Activated T-helper 1 cell treated with anti-CD3 and anti-CD28 coated beads, Interleukin-12 subunit alpha, Interleukin-12 subunit beta, Interleukin-2, Interleukin-4 antibody, amounts not matched to agents 30 ng/mL and 10 ng/mL and 1 ng/mL, durations not matched to agents 14 hours and 24 hours and 36 hours (primary cell): ENCODE results near the gene TBC1D9B. TPM values are rescaled to one million over a fixed set of nuclear protein-coding genes. Genes with fewer than 3 reads are reported as not detected.
"Not testable (repeated sequence)": the region's sequence is repeated elsewhere in the genome, so short reads cannot be mapped to it uniquely, and the experiment has no call there.

Experiments
- DNase-seq: peaks from one replicate; pipeline ENCODE4 v3.0.0; 2021; ENCODE audit warnings: low spot score
- H3K27ac Mint-ChIP-seq: one replicate; pipeline ENCODE4 v1.8.0; 2021; ENCODE audit warnings: mild to moderate bottlenecking, mixed read lengths
- H3K27me3 Mint-ChIP-seq: one replicate; pipeline ENCODE4 v1.8.0; 2022; ENCODE audit warnings: mild to moderate bottlenecking, moderate library complexity, mixed read lengths; ENCODE audit not compliant: insufficient read depth
- H3K36me3 Mint-ChIP-seq: one replicate; pipeline ENCODE4 v1.8.0; 2021; ENCODE audit warnings: low read depth, mixed read lengths
- H3K4me1 Mint-ChIP-seq: one replicate; pipeline ENCODE4 v1.8.0; 2021; ENCODE audit warnings: low read depth, mixed read lengths
- H3K4me3 Mint-ChIP-seq: one replicate; pipeline ENCODE4 v1.8.0; 2021; ENCODE audit warnings: mild to moderate bottlenecking, moderate library complexity, mixed read lengths
- H3K9me3 Mint-ChIP-seq: one replicate; pipeline ENCODE4 v1.8.0; 2021; ENCODE audit warnings: mixed read lengths
- intact Hi-C: fragments of 100-400 bp; cut with micrococcal nuclease; formaldehyde crosslinking; loops from one replicate; pipeline ENCODE4 v1.15.1; 2024
- total RNA-seq: library from RNA; stranded (reverse); gene quantifications from 2 replicates; pipeline ENCODE4 v1.2.3, GENCODE V29; 2022

Gene TBC1D9B
- total RNA-seq, 1 donor from 2014 or later, result 123 TPM

- H3K4me3 Mint-ChIP-seq, result no peak overlapping the region
- no peak overlapping the region for H3K27ac Mint-ChIP-seq
- DNase-seq, result no peak
- no peaks in the 10 kb centered on the region for H3K9me3 Mint-ChIP-seq
- no peaks in the 10 kb centered on the region for H3K4me1 Mint-ChIP-seq
- peaks cover 16% of the 10 kb centered on the region for H3K36me3 Mint-ChIP-seq
- H3K27me3 Mint-ChIP-seq, result no peaks in the 10 kb centered on the region
- intact Hi-C loops, result no loop called here
Measured at GRCh38 chr5:179876610-179876952, 31.1 kb downstream of the TBC1D9B start.

GRCh38 chr5:179875741-179876609 lies 31.7 kb downstream of the TBC1D9B start:
- H3K27ac Mint-ChIP-seq, result no peak overlapping the region
- H3K4me3 Mint-ChIP-seq, result no peak overlapping the region
- DNase-seq, result no peak
- no peaks in the 10 kb centered on the region for H3K4me1 Mint-ChIP-seq
- no peaks in the 10 kb centered on the region for H3K9me3 Mint-ChIP-seq
- H3K36me3 Mint-ChIP-seq, result peaks cover 15% of the 10 kb centered on the region
- intact Hi-C loops, result no loop called here
- no peaks in the 10 kb centered on the region for H3K27me3 Mint-ChIP-seq

GRCh38 chr5:179874536-179875292 lies 33.0 kb downstream of the TBC1D9B start:
- Mint-ChIP-seq H3K4me1 (no peaks in the 10 kb centered on the region), H3K27ac (no peak overlapping the region), H3K36me3 (peaks cover 15% of the 10 kb centered on the region), H3K4me3 (no peak overlapping the region), H3K27me3 (no peaks in the 10 kb centered on the region), H3K9me3 (no peaks in the 10 kb centered on the region)
- no peak for DNase-seq
- intact Hi-C loops, result no loop called here

- H3K9me3 Mint-ChIP-seq, result no peaks in the 10 kb centered on the region
- peaks cover 15% of the 10 kb centered on the region for H3K36me3 Mint-ChIP-seq
- H3K4me1 Mint-ChIP-seq, result no peaks in the 10 kb centered on the region
- intact Hi-C loops, result no loop called here
- H3K27ac Mint-ChIP-seq, result no peak overlapping the region
- DNase-seq, result no peak
- H3K27me3 Mint-ChIP-seq, result no peaks in the 10 kb centered on the region
- H3K4me3 Mint-ChIP-seq, result no peak overlapping the region
Measured at GRCh38 chr5:179874136-179874535, 33.6 kb downstream of the TBC1D9B start.

- peaks cover 15% of the 10 kb centered on the region for H3K36me3 Mint-ChIP-seq
- H3K4me1 Mint-ChIP-seq, result no peaks in the 10 kb centered on the region
- H3K4me3 Mint-ChIP-seq, result no peak overlapping the region
- no peaks in the 10 kb centered on the region for H3K27me3 Mint-ChIP-seq
- intact Hi-C loops, result no loop called here
- H3K27ac Mint-ChIP-seq, result no peak overlapping the region
- H3K9me3 Mint-ChIP-seq, result no peaks in the 10 kb centered on the region
- no peak for DNase-seq
Measured at GRCh38 chr5:179873588-179874110, 34.0 kb downstream of the TBC1D9B start.

GRCh38 chr5:179872828-179873575 lies 34.7 kb downstream of the TBC1D9B start:
- Mint-ChIP-seq H3K4me1 (no peaks in the 10 kb centered on the region), H3K36me3 (peaks cover 14% of the 10 kb centered on the region), H3K27me3 (no peaks in the 10 kb centered on the region), H3K4me3 (no peak overlapping the region), H3K27ac (no peak overlapping the region), H3K9me3 (no peaks in the 10 kb centered on the region)
- intact Hi-C loops, result no loop called here
- no peak for DNase-seq

DNA sequence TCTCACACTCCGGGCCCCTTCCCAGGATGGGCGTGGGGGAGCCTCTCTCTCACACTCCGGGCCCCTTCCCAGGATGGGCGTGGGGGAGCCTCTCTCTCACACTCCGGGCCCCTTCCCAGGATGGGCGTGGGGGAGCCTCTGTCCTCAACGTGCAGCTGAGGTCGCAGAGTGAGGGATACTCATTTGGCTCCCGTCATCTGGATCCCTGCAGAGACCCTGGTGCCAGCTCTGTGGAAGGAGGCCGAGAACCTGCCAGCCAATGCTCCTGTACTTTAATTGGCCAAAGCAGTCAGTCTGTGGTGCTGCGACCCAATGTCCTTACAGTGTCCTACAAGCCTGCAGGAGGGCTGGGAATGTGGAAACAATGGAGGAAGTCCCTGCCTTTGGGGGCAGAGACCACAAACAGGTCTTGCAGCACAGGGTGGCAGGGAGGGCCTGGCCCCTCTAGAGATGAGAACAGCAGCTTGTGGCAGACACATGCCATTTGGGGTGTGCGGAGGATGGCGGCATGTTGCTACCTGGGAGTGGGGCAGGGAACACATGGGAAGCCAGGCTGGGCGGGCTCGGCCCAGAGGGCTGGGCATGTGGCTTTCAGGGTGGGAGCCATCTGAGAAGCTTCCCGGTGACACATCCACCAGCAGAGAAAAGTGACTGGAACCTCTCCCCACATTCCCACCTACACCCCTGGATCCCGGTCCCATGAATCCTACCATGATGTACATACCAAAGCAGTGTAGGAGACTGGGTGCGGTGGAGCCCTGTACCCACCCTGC lies 35.5 kb downstream of the TBC1D9B start:
- intact Hi-C loops, result no loop called here
- DNase-seq, result no peak
- Mint-ChIP-seq H3K4me3 (no peak overlapping the region), H3K27me3 (no peaks in the 10 kb centered on the region), H3K4me1 (no peaks in the 10 kb centered on the region), H3K36me3 (peaks cover 9% of the 10 kb centered on the region), H3K9me3 (no peaks in the 10 kb centered on the region), H3K27ac (no peak overlapping the region)

DNA sequence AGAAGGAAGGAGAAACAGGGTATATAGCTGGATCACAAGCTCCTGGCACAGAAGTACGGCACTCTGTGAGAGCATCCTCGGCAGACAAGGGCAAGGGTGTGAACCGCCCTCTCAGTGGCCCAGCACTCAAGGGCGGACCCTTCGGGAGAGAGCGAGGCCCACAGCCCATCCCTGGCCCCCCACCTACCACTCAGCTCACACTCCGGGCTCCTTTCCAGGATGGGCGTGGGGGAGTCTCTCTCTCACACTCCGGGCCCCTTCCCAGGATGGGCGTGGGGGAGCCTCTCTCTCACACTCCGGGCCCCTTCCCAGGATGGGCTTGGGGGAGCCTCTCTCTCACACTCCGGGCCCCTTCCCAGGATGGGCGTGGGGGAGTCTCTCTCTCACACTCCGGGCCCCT lies 36.2 kb downstream of the TBC1D9B start:
- H3K9me3 Mint-ChIP-seq, intact Hi-C loops: not testable (repeated sequence)

GRCh38 chr5:179870952-179871351 lies 36.7 kb downstream of the TBC1D9B start:
- no peak overlapping the region for H3K27ac Mint-ChIP-seq
- H3K4me3 Mint-ChIP-seq, result no peak overlapping the region
- no peaks in the 10 kb centered on the region for H3K27me3 Mint-ChIP-seq
- no peaks in the 10 kb centered on the region for H3K4me1 Mint-ChIP-seq
- peaks cover 5% of the 10 kb centered on the region for H3K36me3 Mint-ChIP-seq
- no peak for DNase-seq
- H3K9me3 Mint-ChIP-seq, result no peaks in the 10 kb centered on the region
- intact Hi-C loops, result no loop called here

More for the DNA sequence above, 36.2 kb downstream of the TBC1D9B start:
- not testable (repeated sequence) for DNase-seq, H3K36me3 Mint-ChIP-seq, H3K27me3 Mint-ChIP-seq, H3K4me3 Mint-ChIP-seq, H3K4me1 Mint-ChIP-seq, H3K27ac Mint-ChIP-seq

DNA sequence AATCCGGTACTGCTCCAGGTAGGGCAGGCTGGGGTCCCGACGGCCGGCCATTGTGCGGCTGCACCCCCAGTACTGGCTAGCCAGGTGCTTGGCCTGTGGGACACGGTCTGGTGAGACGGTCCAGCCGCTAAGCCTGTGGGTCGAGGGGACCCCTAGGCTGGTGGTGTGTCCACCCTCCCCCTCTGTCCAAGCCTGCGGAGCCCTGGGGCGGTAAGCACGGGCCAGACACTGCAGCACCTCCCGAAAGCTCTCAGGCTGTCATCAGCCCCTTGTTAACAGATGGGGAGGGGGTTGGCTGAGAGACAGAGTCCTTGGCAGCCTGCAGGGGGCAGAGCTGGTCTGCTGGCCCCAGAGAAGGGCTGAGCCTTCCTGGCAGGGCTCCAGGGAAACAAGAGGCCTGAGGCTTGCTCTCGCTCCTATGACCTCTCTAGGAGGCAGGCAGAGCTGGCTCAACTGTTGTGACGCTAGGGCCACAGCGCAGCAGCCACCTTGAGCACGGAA lies 37.2 kb downstream of the TBC1D9B start:
- DNase-seq, result no peak
- Mint-ChIP-seq H3K27me3 (no peaks in the 10 kb centered on the region), H3K4me3 (no peak overlapping the region), H3K4me1 (no peaks in the 10 kb centered on the region), H3K36me3 (peaks cover 5% of the 10 kb centered on the region), H3K9me3 (no peaks in the 10 kb centered on the region), H3K27ac (no peak overlapping the region)
- intact Hi-C loops, result no loop called here

DNA sequence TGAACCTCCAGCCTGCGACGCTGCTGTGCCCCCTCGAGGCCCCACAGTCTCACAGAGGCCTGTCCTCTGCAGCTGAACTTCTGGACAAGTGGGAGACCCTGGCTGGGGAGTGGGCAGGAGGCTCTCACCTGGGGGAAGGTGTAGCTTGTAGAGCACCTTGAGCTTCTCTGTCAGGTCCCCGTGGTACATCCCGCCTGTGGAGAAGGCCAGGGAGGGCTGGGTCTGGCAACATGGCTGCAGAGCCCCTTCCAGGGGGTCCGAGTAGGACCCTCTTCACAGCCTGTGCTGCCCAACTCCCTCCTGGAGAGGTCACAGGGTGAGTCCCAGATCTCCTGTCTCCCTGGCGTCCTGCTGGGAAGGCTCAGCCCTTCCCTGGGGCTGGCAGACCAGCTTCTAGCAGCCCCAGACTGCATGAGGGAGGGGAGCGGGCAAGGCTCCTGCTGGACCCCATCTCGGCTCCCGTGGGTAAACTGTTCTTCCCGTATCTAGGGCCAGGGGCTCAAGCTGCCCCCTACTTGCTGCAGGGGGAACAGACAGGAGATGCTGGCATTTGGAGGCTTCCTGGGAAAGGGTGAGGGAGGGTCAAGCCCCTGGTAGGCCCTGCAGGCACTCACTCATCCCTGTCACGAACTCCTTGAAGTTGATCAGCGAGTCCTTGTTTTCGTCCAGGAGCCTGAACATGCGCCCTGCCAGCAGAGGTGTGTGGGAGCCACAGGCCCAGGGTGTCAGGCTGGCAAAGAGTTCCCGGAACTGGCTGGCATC lies 37.9 kb downstream of the TBC1D9B start:
- DNase-seq, result no peak

More for the DNA sequence above, 37.9 kb downstream of the TBC1D9B start:
- Mint-ChIP-seq H3K9me3 (no peaks in the 10 kb centered on the region), H3K27ac (no peak overlapping the region), H3K36me3 (peaks cover 9% of the 10 kb centered on the region), H3K4me1 (no peaks in the 10 kb centered on the region), H3K27me3 (no peaks in the 10 kb centered on the region), H3K4me3 (no peak overlapping the region)
- intact Hi-C loops, result no loop called here
